G401 (cell line): Measurements from ENCODE around the gene ERICH6. TPM values are rescaled to one million over a fixed set of nuclear protein-coding genes. Genes with fewer than 3 reads are reported as not detected.

Experiments used
- DNase-seq: peaks from one replicate; pipeline ENCODE4 v3.0.0-alpha.2; 2015; ENCODE audit warnings: low spot score
- in situ Hi-C: cut with HindIII; loops from 2 replicates; pipeline ENCODE4 v1.10.0; 2016; ENCODE audit warnings: low sequenced_read_pairs, mixed read lengths
- total RNA-seq: library from RNA; depleted of rRNA; stranded (reverse); fragments of >200 nt; shearing (Covaris generic); gene quantifications from 2 replicates; pipeline ENCODE4 v1.2.3, GENCODE V29; 2014

The ERICH6 gene
- total RNA-seq, 1 experiment from 2014 or later = not detected

DNA sequence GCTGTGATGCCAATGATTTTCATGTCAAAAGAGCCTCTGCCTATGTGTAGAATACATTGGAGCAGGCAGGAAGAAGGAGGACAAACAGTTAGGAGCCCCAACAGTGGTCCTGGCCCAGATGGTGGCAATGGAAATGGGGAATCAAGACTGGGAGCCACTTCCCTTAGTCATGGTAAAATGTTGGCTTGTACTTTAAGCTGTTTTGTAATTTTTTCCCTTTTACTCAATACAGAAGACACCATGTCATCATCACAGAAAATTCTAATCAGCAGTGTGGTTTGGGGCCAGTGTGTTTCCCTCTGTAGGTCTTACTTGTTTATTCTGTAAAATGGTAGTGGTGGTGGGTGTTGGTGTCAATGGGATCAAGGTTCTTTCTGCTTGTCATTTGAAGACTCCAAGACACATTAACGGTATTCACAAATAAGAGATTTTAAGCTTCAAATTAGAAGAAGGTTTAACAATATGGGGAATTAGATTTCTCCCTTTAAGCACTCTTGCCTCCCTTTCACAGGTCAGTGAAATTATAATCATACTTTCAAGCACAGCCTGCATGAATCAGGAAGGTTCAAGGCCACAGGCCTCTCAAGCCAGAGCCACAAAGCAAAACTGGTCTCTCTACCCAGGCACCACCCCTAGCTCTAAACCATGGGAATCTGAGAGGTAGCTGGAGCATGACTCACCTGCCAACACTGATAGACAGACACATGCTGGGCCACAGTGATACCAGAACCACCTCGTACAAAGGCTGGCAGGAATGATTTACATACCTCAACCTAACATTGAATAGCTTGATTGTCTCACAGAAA is 34.4 kb upstream of the ERICH6 start:
- no peak for DNase-seq
- in situ Hi-C loops = no loop called here

- in situ Hi-C loops = no loop called here
- no peak for DNase-seq
Observed at GRCh38 chr3:150736903-150737832, 33.4 kb upstream of the ERICH6 start.

GRCh38 chr3:150736316-150736719 is 32.6 kb upstream of the ERICH6 start:
- no peak for DNase-seq
- in situ Hi-C loops = no loop called here

DNA sequence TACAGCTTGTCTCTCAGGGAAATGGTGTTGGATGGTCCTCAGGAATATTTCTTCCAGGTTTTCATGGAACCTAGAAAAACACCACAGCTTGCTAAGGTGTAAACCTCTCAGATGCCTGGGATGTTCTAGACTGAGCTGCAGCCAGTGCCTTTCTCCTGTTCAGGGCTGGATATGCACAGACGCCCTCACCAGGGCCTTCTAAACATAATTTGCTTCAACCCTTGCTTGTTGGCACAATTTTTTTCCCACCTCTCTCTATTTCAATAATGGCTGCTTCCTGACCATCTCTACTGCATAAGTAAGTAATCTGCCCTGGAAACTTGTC is 31.0 kb upstream of the ERICH6 start:
- in situ Hi-C loops = no loop called here
- no peak for DNase-seq

DNA sequence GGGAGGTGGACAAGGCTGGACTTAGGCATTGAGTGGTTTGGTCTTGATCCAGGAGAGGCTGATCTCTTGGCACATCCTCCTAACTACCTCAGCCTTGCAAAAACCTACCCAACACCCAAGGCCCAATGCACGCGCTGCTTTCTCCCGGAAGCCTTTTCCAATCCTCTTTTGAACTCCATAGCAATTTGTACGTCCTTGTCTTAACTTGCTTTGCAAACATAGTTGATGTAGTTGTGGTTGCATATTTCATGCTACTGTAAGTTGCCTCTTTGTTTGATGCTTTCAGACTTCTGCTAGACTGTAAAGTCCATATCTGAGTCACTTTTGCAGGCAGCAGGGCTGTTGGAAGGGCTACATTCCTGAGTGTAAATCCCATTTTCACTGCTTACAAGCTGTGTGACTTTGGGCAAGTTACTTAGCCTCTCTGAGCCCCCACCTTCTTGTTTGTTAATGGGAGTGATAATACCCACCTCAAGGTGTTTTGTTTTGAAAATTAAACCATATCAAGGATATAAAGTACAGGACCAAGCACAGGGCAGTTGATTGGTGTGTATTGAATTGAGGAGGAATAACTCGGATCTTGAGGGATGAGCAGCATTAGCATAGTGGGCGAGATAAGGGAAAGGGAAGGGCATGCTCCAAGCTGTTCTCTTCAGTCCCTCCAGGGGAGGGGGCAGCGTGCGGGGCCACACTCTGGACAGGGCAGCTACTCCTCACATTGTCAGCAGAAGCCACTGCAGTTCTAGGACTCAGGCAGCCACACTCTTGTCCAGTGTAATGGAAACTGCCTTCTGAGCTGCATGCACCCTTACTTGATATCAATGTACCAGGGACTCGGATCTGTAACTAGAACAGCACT is 30.4 kb upstream of the ERICH6 start:
- no peak for DNase-seq
- in situ Hi-C loops = no loop called here

DNA sequence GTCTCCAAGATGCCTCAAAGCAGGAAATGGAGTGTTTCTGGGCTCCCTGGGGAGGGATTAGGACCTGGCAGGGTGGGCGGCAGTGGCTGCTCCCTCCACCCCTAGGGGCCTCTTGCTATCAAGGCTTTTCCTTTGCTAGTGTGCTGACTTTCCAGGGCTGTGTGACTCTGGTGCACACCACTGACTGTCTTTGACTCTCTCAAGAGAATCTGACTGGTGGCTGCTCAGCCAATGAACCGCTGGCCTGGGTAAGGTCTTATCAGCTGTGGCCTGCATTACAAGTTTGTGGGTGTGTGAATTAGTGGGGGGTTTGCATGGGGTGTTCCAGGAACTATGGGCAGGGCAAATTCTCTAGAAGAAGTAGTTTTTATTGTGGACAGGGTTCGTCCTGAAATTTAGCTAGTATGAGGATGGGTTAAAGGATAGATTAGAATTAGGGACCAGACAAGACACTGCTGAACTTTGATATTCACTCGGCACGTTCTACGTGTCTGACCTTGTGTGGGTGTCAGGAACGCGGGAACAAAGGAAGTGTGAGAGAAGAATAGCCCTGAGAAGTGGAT is 29.7 kb upstream of the ERICH6 start:
- DNase-seq = no peak
- in situ Hi-C loops = no loop called here

DNA sequence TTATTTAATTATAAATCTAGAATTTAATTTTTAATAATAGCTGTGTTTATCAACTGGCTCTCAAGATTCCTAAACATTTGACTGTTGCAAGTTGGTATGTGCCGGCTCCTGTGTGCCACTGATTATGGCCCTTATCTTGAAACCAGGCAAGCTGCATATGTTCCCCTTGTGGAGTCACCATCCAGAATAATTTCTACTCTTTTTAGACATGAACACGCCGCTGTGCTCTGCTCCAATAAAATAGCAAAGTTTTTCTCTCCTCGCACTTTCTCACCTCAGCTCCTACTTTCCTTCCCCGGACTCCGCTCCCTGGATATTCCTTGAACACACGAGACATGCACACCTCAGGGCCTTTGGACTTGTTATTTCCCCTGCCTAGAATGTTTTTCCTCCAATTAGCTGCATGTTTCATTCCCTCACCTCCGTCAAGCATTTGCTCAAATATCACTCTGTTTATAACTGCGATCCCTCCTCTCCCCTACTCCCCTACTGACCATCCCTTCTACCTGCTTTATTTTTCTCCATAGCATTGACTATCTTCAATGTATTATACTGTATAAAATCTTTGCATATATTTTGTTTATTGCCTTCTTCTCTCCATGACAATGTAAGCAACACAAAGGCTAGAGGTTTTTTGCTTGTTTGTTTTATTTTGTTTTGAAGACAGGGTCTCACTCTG is 26.1 kb upstream of the ERICH6 start:
- in situ Hi-C loops = no loop called here
- no peak for DNase-seq

DNA sequence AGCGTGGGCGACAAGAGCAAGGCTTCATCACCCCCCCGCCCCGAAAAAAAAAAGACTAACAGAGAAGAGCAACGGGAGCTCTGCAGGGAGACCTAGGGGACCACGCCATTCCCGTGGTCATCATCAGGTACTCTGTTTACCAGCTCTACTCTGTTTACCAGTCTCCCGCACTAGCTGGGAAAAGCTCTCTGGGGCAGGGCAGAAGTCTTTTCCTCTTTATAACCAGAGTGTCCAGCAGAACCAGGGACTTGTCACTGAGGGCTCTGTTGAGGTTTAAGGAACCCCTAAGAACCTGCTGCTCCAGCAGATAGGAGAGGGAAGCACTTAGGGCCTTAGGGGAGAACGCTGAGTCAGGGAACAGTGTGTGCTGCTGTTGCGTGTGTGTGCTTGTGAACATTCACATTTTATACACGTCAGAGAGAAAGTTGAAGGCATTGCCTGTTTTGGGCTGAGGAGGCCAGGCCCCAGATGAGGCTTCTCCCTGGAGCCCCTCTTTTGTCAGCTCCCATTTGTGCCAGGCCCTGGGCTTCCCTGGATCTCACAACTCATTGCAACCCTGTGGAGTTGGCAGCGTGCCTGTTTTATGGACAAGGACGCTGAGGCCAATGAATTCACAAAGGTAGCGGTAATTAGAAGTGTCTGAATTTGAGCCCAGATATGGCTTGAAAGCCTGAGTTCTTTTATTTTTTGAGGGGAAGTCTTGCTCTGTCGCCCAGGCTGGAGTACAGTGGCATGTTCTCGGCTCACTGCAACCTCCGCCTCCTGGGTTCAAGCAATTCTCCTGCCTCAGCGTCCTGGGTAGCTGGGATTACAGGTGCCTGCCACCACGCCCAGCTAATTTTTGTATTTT is 24.2 kb upstream of the ERICH6 start:
- in situ Hi-C loops = no loop called here
- DNase-seq = no peak

GRCh38 chr3:150725548-150725947 is 21.8 kb upstream of the ERICH6 start:
- in situ Hi-C loops = no loop called here
- no peak for DNase-seq

GRCh38 chr3:150723946-150724345 is 20.2 kb upstream of the ERICH6 start:
- no peak for DNase-seq
- in situ Hi-C loops = no loop called here

DNA sequence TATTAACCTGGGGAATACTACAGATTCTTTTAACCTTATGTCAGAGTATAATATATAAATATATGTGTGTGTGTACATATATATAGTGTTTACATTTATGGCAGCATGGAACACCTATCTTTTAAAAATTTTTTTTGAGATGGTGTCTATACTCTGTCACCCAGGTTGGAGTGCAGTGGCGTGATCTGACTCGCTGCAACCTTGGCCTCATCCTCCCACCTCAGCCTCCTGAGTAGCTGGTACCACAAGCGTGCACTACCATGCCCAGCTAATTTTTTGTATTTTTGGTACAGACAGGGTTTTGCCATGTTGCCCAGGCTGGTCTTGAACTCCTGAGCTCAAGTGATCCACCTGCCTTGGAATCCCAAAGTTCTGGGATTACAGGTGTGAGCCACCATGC is 18.5 kb upstream of the ERICH6 start:
- in situ Hi-C loops = no loop called here

GRCh38 chr3:150721285-150722130 is 17.8 kb upstream of the ERICH6 start:
- DNase-seq = peak; percentile 80

More for the DNA sequence above, 18.5 kb upstream of the ERICH6 start:
- DNase-seq = no peak

DNA sequence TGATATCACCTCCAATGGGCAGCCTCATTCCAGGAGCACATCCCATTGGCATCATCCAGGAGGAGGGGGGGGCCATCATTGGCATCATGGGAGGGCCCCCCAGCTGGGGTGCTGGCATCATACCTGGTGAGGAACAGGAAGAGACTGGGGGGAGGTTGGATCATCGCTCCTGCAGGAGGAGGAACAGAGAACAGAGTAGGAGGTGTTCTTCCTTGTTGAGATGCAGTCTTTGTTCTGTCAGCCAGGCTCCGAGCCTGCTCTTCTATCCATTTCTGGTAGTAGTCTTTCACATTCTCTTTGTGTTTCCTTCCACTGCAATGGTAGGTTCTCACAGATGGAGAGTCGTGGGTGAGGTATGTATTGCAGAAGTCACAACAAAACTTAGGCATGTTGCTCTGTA is 16.7 kb upstream of the ERICH6 start:
- no peak for DNase-seq
- in situ Hi-C loops = no loop called here

More at GRCh38 chr3:150721285-150722130, 17.8 kb upstream of the ERICH6 start:
- in situ Hi-C loops = no loop called here

GRCh38 chr3:150710097-150710496 is 6.4 kb upstream of the ERICH6 start:
- in situ Hi-C loops = no loop called here

DNA sequence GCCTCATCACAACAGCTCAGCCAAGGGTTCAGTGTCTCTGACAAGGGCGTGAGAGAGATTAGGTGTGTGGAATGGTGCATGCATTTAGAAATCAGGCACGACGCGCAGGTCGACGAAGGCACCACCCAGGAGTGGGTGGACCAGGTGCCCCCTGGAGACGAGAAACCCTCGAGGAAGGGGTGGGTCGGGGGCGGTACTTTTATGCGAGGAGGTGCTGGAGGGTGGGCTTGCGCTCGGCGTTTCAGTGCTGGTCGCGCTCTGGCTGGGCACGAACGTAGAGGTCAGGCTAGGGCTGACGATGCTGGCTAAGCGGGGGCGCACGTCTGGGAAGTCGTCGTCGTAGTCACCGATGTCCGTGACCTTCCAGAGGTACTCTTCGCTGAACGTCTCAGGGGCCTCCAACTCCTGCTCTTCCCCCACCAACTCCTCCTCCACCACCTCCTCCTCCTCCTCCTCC is 393 bp downstream of the ERICH6 start:
- peak; percentile 45 for DNase-seq
- in situ Hi-C loops = no loop called here

More at GRCh38 chr3:150710097-150710496, 6.4 kb upstream of the ERICH6 start:
- no peak for DNase-seq

DNA sequence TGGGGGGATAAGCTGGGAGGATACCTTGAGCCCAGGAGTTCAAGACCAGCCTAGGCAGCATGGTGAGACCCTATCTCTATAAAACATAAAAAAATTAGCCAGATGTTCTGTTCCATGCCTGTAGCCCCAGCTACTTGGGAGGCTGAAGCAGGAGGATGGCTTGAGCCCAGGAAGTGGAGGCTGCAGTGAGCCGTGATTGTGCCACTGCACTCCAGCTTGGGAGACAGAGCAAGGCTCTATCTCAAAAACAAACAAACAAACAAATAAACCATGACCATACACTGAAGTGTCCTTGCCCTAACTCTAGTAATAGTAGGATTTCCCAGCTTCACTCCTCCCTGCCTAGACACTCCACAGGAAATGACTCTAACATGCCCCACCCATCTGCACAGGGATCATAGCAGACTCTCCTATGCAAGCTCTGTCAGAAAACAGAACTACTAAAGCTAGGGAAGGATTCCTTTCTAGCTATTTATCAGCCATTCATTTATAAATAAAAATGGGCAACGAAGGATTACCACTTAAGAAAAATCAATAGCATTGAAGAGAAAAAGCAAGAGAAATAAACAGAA is 4.6 kb downstream of the ERICH6 start:
- in situ Hi-C loops = no loop called here
- no peak for DNase-seq
